GM04504 (cell line): ENCODE results near the gene ZNF473.

Experiments used
- DNase-seq: peaks from one replicate; pipeline ENCODE4 v3.0.0-alpha.2; 2012; ENCODE audit warnings: low read depth

ZNF473 gene

GRCh38 chr19:50025794-50026549 lies at the start of gene ZNF473:
Gene ZNF473 (plus strand): TSS chr19:50026005. CDS start chr19:50031083, 5,078 bp downstream.
- peak; percentile 93 for DNase-seq

DNA sequence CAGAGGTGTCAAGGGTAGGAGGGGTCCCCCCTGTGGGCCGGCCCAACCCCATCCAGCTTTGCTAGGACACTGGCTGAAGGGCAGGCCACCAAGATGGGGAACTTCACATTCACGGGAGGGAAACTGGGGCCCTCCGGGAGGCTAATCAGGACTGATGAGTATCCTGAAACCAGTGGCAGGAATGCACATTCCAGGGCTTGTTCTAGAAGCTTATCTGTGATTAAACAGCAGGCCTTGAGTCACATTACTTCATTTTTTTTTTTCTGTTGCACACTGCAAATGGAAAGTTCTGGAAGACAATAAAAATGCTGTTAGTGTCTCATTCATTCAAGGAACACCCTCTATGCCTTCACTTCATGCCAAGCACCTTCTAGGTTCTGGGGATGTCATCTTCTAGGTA lies 49.3 kb upstream of the ZNF473 start:
- DNase-seq, result no peak

DNA sequence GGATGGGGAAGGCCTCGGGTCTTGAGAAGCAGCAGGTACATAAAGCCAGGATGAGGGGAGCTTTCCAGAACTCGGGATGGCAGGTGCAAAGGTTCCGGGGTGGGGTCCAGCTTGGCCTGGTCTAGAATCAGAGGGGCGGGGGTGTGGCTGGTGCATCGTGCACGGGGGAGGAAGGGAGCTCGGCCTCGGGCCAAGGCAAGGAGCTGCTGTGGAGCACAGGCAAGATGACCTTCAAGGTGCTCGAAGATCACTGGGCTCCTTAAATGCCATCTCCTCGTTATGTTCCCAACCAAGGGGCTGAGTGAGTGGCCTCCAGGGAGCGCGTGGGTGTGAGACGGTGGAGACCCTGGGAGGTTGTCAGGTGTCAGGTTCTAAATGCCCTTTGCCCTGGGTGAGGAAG lies 48.7 kb upstream of the ZNF473 start:
- no peak for DNase-seq

DNA sequence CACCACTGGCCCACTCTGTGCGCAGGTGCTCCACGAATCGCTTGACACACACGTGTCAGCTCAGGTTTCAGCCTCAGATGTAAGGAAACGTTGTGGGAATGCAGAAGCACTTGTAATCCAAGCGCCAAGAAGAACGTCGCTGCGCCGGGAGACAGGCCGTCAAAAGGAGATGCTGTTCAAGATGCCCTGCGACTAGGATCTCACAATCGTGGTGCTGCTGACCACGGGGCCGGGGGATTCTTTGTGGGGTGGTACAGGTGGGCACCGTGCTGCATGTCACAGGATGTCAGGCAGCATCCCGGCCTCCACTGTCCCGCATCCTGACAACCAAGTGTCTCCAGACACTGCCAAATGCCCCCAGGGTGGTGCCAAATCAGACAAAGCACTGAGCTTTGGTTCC lies 47.9 kb upstream of the ZNF473 start:
- no peak for DNase-seq

- DNase-seq, result no peak
Measured at GRCh38 chr19:49978324-49978723, 47.5 kb upstream of the ZNF473 start.

DNA sequence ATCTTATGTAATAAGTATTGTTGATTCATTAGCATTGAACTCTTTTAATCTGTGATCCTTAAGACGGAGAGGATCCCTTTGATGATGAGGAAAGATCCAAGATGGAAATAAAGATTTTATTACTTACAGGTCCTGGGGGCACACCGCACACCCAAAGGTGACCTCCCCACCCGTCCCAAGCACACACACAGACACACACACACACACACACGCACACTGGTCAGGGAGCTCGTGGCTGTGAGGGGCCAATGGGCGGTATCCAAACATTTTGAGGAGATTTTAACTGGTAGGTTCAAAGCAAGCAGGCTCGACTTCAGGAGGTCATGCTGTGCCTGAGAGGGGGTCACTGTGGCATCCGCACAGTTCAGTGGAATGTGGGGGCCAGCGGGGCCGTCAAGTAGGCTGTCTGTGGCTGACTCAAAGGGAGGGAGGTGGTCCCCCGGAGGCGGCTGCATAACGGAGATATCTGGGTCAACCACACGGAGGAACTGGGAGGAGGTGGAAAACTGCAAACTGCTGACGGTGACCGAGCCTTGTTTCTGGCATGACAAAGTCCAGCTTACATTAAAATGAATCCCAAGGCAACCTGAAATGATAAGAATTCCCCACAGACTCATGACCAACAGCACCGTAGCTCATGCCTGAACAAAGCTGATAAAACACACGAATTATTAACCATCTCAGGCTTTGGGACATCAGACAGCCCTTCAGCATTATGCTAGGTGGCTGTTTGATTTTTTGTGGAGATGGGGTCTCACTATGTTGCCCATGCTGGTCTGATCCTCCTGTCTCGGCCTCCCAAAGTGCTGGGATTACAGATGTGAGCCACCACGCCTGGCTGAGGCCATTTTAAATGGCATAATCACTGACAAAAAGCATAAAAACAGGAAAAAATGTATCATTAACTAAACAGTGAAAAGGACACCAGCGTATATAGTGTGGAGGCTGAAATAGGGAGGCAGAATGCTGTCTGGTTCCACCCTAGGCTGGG lies 43.9 kb upstream of the ZNF473 start:
- DNase-seq, result no peak

GRCh38 chr19:49983645-49984229 lies 42.1 kb upstream of the ZNF473 start:
- DNase-seq, result peak; percentile 12

GRCh38 chr19:49984491-49984890 lies 41.3 kb upstream of the ZNF473 start:
- no peak for DNase-seq

- DNase-seq, result no peak
Measured at GRCh38 chr19:49985871-49986270, 39.9 kb upstream of the ZNF473 start.

DNA sequence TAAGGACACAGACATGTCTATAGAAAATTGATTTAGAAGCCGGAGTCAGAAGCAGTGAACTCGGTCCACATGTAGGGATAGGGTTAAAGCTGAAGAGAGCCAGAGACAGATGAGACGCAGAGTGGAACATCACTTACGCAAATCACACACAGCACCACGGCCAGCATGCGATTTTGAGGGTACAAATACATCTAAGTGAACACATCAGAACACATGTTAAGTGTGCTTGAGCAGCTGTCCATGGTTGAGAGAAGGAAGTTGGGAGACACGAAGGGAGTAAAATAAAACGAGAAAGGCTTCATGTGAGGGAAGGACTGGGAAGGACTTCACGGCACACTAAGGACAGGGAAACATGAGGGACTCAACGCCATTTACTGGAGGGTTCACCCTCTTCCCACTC lies 39.5 kb upstream of the ZNF473 start:
- no peak for DNase-seq

GRCh38 chr19:49987159-49987698 lies 38.6 kb upstream of the ZNF473 start:
- peak; percentile 81 for DNase-seq

GRCh38 chr19:49988007-49988406 lies 37.8 kb upstream of the ZNF473 start:
- DNase-seq, result no peak

DNA sequence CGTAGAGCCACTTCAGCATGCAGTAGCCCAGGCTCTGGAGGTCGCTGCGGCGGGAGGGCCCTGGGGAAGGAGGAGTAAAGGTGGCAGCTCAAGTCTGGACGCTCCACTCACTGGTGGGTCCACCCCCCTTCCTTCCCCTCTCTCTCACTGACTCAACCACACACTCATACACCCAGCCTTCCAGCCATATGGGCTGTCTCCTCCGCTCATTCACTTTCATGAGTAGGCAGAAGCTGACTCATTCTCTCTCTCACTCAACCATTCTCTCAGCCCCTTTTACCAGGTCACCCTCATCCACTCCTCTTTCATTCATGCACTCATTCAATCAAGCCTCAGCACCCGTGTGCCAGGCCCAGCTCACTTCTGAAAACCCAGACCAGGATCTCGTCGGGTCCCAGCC lies 37.4 kb upstream of the ZNF473 start:
- peak; percentile 3 for DNase-seq

- no peak for DNase-seq
Measured at GRCh38 chr19:49997709-49998108, 28.1 kb upstream of the ZNF473 start.

GRCh38 chr19:49999371-50000010 lies 26.3 kb upstream of the ZNF473 start:
- DNase-seq, result no peak

GRCh38 chr19:50000038-50000840 lies 25.6 kb upstream of the ZNF473 start:
- no peak for DNase-seq

- DNase-seq, result no peak
Measured at GRCh38 chr19:50000841-50001557, 24.8 kb upstream of the ZNF473 start.

- DNase-seq, result no peak
Measured at GRCh38 chr19:50001775-50002174, 24.0 kb upstream of the ZNF473 start.

DNA sequence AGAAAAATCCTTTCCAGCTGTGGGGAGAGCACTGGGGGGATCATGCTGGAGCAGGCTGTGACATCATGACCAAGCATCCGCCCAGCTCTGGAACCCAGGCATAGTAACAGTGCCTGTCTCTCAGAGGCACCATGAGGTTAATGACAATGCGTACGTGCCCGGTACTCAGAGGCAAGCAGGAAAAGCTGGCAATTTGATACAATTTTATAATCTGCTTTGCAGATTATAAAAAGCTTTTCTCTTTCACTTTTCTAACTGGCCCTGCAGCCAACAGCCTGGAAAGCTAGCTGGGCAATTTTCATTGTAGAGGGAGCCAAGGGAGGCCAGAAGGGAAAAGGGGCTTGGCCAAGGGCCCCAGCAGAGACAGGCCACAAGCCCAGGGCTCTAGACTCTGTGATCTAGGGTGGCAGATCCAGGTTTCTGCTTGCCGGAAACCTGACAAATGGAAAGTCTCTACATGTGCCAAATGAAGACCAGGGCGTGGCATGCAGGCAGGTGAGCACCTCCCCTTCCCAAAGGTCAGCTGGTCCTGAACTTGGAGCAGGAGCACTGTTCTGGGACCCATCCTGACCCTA lies 23.3 kb upstream of the ZNF473 start:
- no peak for DNase-seq

- DNase-seq, result no peak
Measured at GRCh38 chr19:50003254-50003788, 22.5 kb upstream of the ZNF473 start.
